Liver (tissue), 9 donors: Measurements from ENCODE around the gene NAT10. TPM values are rescaled to one million over a fixed set of nuclear protein-coding genes. Genes with fewer than 3 reads are reported as not detected.

Experiments
- DNase-seq: peaks from one replicate; pipeline ENCODE4 v3.0.0-alpha.2; 2017; ENCODE audit warnings: low spot score
- H3K27ac ChIP-seq, 2 donors: one replicate each; pipeline ENCODE4 v1.7.0; 2013; ENCODE audit warnings: inconsistent platforms in 2 of 2, low read length in 2 of 2, control low read depth in 1 of 2, low read depth in 1 of 2, mild to moderate bottlenecking in 1 of 2
- H3K27me3 ChIP-seq, 4 donors: one replicate each; pipeline versions ENCODE4 v1.6.1 to v1.7.0; 2013; ENCODE audit warnings: low read length in 3 of 4, inconsistent platforms in 1 of 4, mild to moderate bottlenecking in 1 of 4, moderate library complexity in 1 of 4; ENCODE audit not compliant: control insufficient read depth in 4 of 4, insufficient read depth in 4 of 4
- H3K36me3 ChIP-seq, 4 donors: one replicate each; pipeline versions ENCODE4 v1.6.1 to v1.7.0; 2013; ENCODE audit warnings: low read length in 3 of 4, mild to moderate bottlenecking in 3 of 4, low read depth in 1 of 4, moderate library complexity in 1 of 4; ENCODE audit not compliant: control insufficient read depth in 4 of 4, insufficient read depth in 3 of 4
- H3K4me1 ChIP-seq, 4 donors: one replicate each; pipeline versions ENCODE4 v1.6.1 to v1.7.0; 2013; ENCODE audit warnings: low read length in 3 of 4, mild to moderate bottlenecking in 3 of 4, moderate library complexity in 1 of 4; ENCODE audit not compliant: control insufficient read depth in 4 of 4, insufficient read depth in 4 of 4
- H3K4me3 ChIP-seq, 3 donors: one replicate each; pipeline versions ENCODE4 v1.6.1 to v1.7.0; 2013; ENCODE audit warnings: low read length in 3 of 3, control low read depth in 1 of 3, low read depth in 1 of 3, mild to moderate bottlenecking in 1 of 3
- H3K9ac ChIP-seq, 2 donors: one replicate each; pipeline ENCODE4 v1.7.0; 2013; ENCODE audit warnings: low read length in 2 of 2, mild to moderate bottlenecking in 2 of 2, moderate library complexity in 2 of 2, control low read depth in 1 of 2, low read depth in 1 of 2
- H3K9me3 ChIP-seq, 4 donors: one replicate each; pipeline versions ENCODE4 v1.6.1 to v1.7.0; 2013; ENCODE audit warnings: low read length in 3 of 4; ENCODE audit not compliant: control insufficient read depth in 4 of 4
- ATF3 ChIP-seq: IDR thresholded peaks from 2 replicates; pipeline ENCODE4 v1.6.1; 2016; ENCODE audit warnings: antibody characterized with exemption
- CTCF ChIP-seq: fragments of 150-350 bp; IDR thresholded peaks from 2 replicates; pipeline ENCODE4 v1.5.1; 2017; ENCODE audit warnings: improper control_type of control experiment, low read depth, low read length; ENCODE audit not compliant: missing input control
- EGR1 ChIP-seq, 2 donors: IDR thresholded peaks; 2 replicates each; pipeline ENCODE4 v1.6.1; 2016 to 2018; ENCODE audit warnings: antibody characterized with exemption in 2 of 2, low read depth in 2 of 2
- FOXA1 ChIP-seq: IDR thresholded peaks from 2 replicates; pipeline ENCODE4 v1.6.1; 2016; ENCODE audit warnings: antibody characterized with exemption
- FOXA2 ChIP-seq: IDR thresholded peaks from 2 replicates; pipeline ENCODE4 v1.6.1; 2016; ENCODE audit warnings: antibody characterized with exemption
- GABPA ChIP-seq, 2 donors: IDR thresholded peaks in 1 of 2; conservative IDR thresholded peaks in 1 of 2; 2 replicates each; pipeline ENCODE4 v1.6.1; 2016; ENCODE audit warnings: antibody characterized with exemption in 2 of 2, mild to moderate bottlenecking in 1 of 2, moderate library complexity in 1 of 2
- HNF4A ChIP-seq, 2 donors: conservative IDR thresholded peaks; 2 replicates each; pipeline ENCODE4 v1.6.1; 2016; ENCODE audit warnings: antibody characterized with exemption in 2 of 2, mild to moderate bottlenecking in 2 of 2
- HNF4G ChIP-seq: IDR thresholded peaks from 2 replicates; pipeline ENCODE4 v1.6.1; 2016; ENCODE audit warnings: antibody characterized with exemption
- JUND ChIP-seq, 2 donors: IDR thresholded peaks; 2 replicates each; pipeline ENCODE4 v1.6.1; 2016; ENCODE audit warnings: antibody characterized with exemption in 2 of 2
- MAX ChIP-seq: IDR thresholded peaks from 2 replicates; pipeline ENCODE4 v1.6.1; 2016; ENCODE audit warnings: antibody characterized with exemption
- NR2F2 ChIP-seq: IDR thresholded peaks from 2 replicates; pipeline ENCODE4 v1.6.1; 2016; ENCODE audit warnings: antibody characterized with exemption
- RAD21 ChIP-seq, 2 donors: IDR thresholded peaks; 2 replicates each; pipeline ENCODE4 v1.6.1; 2016; ENCODE audit warnings: antibody characterized with exemption in 2 of 2, mild to moderate bottlenecking in 2 of 2
- RXRA ChIP-seq, 2 donors: IDR thresholded peaks; 2 replicates each; pipeline ENCODE4 v1.6.1; 2017 to 2018; ENCODE audit warnings: antibody characterized with exemption in 2 of 2, mild to moderate bottlenecking in 1 of 2
- SP1 ChIP-seq: IDR thresholded peaks from 2 replicates; pipeline ENCODE4 v1.6.1; 2018; ENCODE audit warnings: antibody characterized with exemption, mild to moderate bottlenecking
- TAF1 ChIP-seq: conservative IDR thresholded peaks from 2 replicates; pipeline ENCODE4 v1.6.1; 2016; ENCODE audit warnings: antibody characterized with exemption, mild to moderate bottlenecking
- YY1 ChIP-seq: IDR thresholded peaks from 2 replicates; pipeline ENCODE4 v1.6.1; 2016; ENCODE audit warnings: antibody characterized with exemption, mild to moderate bottlenecking
- WGBS: extraction: QIAGEN DNeasy Blood & Tissue Kit; methylation state at CpG from one replicate; pipeline ENCODE4 v1.1.7; 2013; 5-methylcytosine and 5-hydroxymethylcytosine counted together
- polyA plus RNA-seq, 2 donors: library from polyadenylated mRNA; stranded (reverse) in 1 of 2; unstranded in 1 of 2; fragments of 200-250 nt in 1 of 2; fragments of >200 nt in 1 of 2; fragmentation: Nextera tagmentation in 1 of 2; extraction: Ambion mirVana in 1 of 2; gene quantifications; one replicate each; pipeline versions ENCODE4 v1.2.1 to v1.2.3, GENCODE V29; 2013 to 2015
- total RNA-seq, 2 donors: library from RNA; depleted of rRNA; stranded (reverse); fragments of >200 nt; gene quantifications; one replicate each; pipeline ENCODE4 v1.2.3, GENCODE V29; 2014
- TF ChIP-seq, protein P1 (sequence below): IDR thresholded peaks from 2 replicates; pipeline ENCODE4 v1.6.1; 2016; ENCODE audit warnings: antibody characterized with exemption, mild to moderate bottlenecking
- TF ChIP-seq, protein P2 (sequence below): IDR thresholded peaks from 2 replicates; pipeline ENCODE4 v1.6.1; 2016; ENCODE audit warnings: antibody characterized with exemption
- donor health status: healthy.
- donor health status: healthy.
- donor health status: healthy.
- donor health status: healthy.
- donor health status: healthy.

Gene NAT10
- total and polyA plus RNA-seq, 4 donors, result 9.1 to 14.0 (median 13.5) TPM

DNA sequence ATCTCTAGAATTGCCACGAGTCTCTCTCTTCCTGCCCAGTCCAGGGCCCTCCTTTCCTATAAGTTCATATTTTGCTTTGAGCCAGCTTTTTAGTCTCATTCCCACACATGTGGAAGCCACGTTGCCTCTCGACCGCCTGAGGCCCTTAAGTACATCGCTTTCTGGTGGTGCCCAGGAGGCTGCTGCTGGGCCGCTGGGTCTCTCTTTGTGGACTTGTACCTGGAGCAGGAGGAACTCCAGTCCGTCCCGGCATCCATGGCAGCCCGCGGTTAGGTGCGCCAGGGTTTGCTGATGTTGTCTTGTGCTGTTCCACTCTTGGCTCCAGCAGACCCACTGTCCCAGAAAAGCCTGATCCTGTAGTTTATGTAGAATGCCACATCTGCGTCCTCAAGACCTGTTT, 41.0 kb downstream of the NAT10 start:
- TF ChIP-seq ATF3 (no peak), CTCF (no peak), SP1 (no peak), FOXA1 (no peak), MAX (no peak), RAD21 (IDR thresholded peaks at IDR 0.05) (no peak), FOXA2 (no peak), EGR1 (IDR thresholded peaks at IDR 0.05; ENCODE audit: low read depth in 2 of 2) (no peak), NR2F2 (no peak), TAF1 (no peak), GABPA (IDR thresholded peaks at IDR 0.05 in 1 of 2, conservative IDR thresholded peaks at IDR 0.05 in 1 of 2) (no peak), YY1 (no peak), HNF4A (conservative IDR thresholded peaks at IDR 0.05) (no peak), JUND (IDR thresholded peaks at IDR 0.05) (no peak), RXRA (IDR thresholded peaks at IDR 0.05) (no peak), HNF4G (no peak)
- TF ChIP-seq, protein P1, sequence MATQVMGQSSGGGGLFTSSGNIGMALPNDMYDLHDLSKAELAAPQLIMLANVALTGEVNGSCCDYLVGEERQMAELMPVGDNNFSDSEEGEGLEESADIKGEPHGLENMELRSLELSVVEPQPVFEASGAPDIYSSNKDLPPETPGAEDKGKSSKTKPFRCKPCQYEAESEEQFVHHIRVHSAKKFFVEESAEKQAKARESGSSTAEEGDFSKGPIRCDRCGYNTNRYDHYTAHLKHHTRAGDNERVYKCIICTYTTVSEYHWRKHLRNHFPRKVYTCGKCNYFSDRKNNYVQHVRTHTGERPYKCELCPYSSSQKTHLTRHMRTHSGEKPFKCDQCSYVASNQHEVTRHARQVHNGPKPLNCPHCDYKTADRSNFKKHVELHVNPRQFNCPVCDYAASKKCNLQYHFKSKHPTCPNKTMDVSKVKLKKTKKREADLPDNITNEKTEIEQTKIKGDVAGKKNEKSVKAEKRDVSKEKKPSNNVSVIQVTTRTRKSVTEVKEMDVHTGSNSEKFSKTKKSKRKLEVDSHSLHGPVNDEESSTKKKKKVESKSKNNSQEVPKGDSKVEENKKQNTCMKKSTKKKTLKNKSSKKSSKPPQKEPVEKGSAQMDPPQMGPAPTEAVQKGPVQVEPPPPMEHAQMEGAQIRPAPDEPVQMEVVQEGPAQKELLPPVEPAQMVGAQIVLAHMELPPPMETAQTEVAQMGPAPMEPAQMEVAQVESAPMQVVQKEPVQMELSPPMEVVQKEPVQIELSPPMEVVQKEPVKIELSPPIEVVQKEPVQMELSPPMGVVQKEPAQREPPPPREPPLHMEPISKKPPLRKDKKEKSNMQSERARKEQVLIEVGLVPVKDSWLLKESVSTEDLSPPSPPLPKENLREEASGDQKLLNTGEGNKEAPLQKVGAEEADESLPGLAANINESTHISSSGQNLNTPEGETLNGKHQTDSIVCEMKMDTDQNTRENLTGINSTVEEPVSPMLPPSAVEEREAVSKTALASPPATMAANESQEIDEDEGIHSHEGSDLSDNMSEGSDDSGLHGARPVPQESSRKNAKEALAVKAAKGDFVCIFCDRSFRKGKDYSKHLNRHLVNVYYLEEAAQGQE, result no peak
- TF ChIP-seq, protein P2, sequence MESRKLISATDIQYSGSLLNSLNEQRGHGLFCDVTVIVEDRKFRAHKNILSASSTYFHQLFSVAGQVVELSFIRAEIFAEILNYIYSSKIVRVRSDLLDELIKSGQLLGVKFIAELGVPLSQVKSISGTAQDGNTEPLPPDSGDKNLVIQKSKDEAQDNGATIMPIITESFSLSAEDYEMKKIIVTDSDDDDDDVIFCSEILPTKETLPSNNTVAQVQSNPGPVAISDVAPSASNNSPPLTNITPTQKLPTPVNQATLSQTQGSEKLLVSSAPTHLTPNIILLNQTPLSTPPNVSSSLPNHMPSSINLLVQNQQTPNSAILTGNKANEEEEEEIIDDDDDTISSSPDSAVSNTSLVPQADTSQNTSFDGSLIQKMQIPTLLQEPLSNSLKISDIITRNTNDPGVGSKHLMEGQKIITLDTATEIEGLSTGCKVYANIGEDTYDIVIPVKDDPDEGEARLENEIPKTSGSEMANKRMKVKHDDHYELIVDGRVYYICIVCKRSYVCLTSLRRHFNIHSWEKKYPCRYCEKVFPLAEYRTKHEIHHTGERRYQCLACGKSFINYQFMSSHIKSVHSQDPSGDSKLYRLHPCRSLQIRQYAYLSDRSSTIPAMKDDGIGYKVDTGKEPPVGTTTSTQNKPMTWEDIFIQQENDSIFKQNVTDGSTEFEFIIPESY, result no peak
- H3K4me3 ChIP-seq, result no peak overlapping the region
- H3K9me3 ChIP-seq, result no peaks in the 10 kb centered on the region
- DNase-seq, result no peak
- H3K9ac ChIP-seq, result no peak overlapping the region
- no peaks in the 10 kb centered on the region for H3K4me1 ChIP-seq
- 95% methylated on average over 12 of the region's 12 CpGs for WGBS
- H3K36me3 ChIP-seq, result peaks cover 4 to 80% (median 56%) of the 10 kb centered on the region in 4 donors
- H3K27me3 ChIP-seq, result no peaks in the 10 kb centered on the region
- H3K27ac ChIP-seq, result no peak overlapping the region
